GM18861 (cell line): ENCODE results near the gene TNS3.

Source experiments
- ATAC-seq: cut with Tn5 transposase; IDR thresholded peaks from one replicate; pipeline ENCODE4 v1.9.1; 2021; ENCODE audit not compliant: unreplicated experiment

TNS3 gene

DNA sequence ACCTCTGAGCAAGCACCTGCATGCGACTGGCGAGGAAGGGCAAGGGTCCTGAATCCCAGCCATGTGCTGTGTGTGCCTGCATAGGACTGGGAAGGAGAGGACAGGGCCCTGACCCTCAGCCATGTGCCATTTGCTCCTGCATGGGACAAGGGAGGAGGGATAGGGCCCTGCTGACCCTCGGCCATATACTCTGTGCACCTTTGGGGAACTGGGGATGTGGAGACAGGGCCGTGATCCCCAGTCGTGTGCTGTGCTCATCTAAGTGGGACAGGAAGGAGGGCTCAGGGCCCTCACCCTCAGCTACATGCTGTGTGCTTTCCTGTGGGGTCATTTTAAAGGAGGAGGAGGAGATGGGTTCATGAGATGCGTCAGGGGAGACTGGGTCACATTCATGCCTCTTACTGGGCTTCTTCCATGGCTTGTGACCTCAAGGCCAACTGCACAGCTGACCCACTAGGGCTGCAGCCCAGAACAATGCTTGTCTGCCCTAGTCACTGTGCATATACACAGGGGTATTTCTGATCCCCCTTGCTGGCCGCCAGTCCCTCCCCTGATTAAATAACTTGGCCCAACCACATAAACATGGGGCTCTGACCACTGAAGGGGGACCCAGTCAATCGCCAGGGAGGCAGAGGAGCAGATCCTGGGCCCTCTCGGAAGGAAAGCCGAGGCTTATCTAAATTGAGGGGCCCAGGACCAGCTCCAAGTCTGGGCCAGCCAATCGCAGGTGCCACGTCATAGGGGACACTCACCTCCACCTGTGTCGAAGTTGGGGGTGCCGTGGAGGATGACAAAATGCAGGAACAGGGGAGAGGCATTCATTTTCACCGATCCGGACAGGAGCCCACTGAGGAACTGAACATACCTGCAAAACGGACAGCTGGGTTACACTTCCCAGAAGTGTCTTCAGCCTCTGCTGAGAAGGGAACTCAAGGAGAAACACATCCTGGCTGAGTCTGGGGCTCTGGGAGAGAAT is 167.3 kb downstream of the TNS3 start:
- ATAC-seq = no peak

DNA sequence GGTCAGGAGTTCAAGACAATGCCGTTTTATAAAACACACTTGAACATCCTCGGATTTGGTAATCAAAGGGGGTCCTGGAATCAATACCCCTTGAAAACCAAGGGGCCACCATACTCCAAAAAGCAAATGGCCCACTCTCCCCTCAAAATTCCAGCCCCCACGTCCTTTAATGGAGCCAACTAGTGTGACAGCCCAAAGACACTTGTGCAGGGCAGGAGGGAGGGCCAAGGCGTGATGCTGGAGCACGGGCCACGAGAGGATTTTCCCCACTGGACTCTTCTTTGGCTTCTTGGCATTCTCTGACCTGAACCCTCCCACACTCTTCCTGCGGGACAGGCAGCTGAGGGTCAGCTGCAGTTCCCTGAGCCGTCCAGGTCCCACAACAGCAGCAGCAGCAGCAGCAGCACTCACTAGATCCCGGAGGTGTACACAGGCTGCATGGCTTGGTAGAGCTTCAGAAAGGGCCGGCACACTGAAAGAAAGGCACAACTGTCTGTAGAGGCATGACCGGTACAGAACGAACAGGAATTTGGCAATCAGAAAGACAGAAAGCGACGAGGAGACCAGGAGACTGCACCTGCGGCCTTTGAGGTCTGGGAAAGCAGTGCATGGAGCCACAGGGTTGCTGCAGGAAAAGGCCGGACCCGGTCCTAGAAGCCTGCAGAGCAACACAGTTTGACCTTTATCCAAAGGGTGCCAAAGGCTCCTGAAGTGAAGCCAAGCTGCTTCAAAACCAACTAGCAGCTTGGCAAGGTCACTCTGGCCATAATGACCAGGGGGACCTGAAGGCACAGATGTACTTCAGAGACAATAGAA is 168.2 kb downstream of the TNS3 start:
- no peak for ATAC-seq

DNA sequence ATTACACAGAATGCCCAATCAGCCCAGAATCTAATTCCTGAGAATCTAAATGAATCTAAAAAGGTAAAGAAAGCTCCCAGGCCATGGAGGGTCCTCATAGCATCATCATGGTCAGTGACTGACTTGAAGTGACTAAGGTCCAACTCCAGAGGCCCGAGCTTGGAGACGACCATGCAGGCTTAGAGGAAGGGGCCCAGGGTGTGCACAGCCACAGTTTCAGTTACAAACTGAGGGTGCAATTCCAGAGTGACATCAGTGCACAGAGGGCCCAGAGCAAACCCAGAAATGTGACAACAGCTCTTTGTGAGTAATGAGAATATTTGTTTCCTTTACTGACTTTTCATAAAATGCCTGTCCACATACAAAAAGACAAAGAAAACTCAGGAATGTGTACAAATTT is 170.0 kb downstream of the TNS3 start:
- ATAC-seq = no peak

DNA sequence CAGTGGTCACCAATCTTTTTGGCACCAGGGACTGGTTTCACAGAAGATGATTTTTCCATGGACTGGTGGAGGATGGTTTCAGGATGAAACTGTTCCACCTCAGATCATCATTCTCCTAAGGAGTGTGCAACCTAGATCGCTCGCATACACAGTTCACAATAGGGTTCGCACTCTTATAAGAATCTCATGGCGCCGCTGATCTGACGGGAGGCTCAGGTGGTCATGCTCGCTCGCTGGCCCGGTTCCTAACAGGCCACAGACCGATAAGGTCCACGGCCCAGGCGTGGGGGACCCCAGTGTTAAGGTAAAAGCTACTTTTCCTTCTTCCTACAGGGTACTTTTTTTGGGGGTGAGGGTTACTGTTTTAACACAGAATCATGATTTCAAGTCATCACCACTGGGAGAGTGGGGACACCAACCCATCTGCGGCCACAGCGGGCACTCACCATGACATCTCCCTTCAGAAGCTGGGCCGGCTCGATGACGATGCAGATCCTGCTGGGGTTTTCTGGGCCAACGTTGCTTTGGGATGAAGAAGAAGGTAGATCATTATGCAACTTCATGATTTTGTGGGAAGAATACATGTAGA is 170.5 kb downstream of the TNS3 start:
- ATAC-seq = no peak

DNA sequence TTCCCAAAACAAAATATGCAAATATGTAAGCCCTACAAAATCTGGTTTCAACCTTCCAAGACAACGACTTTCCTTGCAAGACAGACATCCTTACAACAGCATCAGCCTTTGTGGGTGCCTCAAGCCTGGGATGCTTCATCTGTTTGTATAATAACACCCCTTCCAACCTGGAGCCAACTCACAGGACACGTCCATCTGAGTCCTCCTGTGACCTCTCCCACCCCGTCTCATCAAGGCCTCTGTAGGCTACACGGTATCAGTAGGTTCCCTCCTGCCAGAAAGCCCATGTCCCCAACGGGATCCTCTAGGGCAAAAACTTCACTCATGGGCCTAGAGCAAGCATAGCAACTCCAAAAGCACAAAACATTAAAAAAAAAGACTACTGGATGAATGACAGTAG is 173.2 kb downstream of the TNS3 start:
- no peak for ATAC-seq

DNA sequence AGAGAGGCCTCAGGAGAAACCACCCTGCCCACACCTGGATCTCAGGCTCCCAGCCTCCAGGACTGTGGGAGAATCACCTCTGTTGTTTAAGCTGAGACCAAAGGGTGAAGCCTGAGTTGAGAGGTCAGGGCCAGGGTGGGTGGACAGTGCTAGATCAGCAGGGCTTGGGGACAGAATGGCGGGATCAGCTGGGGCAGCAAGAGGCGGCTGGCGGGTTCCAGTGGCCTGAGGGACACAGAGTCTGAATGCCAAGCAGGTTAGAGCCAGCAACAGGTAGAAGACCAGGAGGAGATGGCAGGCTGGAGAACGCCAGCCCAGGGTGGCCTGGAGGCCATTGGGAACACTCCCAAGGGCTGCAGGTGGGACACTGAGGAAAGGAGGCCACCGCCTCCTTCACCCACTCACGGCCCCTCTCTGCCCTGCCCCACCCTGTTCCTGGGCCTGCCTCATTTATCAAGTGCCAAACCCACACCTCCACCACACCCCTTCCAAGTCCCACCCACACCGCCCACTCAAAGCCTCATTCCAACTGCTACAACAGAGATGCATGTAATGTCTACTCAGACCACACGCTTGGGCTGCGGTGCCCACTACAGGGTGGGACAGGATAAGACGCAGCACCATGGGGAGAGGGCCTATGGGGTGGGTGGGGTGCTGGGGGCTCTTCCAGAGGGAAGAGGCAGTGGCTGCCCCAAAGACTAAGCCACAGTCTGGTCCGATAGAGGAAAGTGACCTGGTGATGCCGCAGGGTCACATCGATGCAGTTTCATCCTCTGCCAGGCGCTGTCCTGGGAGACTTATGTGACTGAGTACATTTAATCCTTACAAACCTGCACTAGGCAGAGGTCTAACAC is 173.9 kb downstream of the TNS3 start:
- no peak for ATAC-seq

DNA sequence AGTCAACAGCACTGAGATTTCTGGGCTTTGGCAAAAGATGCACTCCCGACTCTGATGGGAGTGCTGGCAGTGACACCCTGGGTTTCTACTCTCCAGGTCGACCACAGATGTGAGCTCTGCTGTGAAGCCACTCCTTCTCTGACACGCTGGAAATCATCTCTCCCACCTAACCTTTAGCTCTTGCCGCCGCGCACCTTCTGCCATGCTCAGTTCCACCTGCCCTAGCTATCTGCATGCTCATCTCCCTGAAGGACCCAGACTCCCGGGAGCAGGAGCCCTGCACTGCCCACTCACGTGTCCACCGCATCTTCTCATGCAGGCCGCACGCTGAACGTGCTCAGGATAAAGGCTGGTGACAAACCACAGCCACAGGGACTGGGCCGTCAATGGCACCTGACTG is 174.8 kb downstream of the TNS3 start:
- ATAC-seq = no peak

DNA sequence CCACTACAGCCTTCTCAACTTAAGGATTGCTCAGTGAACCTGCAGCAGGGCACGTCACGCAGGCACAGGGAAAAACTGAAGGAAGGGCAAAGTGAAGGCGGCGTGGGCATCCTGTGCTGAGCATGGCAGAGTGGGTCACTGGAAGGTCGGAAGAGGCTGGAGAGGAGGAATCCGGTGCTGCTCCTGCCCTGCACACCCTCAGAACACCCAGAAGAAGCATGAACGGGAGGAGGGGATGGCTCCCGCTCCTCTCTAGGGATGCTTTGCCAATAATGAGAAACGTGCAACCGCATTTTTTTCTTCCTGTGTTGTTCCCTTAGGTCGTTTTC is 175.1 kb downstream of the TNS3 start:
- ATAC-seq = no peak

DNA sequence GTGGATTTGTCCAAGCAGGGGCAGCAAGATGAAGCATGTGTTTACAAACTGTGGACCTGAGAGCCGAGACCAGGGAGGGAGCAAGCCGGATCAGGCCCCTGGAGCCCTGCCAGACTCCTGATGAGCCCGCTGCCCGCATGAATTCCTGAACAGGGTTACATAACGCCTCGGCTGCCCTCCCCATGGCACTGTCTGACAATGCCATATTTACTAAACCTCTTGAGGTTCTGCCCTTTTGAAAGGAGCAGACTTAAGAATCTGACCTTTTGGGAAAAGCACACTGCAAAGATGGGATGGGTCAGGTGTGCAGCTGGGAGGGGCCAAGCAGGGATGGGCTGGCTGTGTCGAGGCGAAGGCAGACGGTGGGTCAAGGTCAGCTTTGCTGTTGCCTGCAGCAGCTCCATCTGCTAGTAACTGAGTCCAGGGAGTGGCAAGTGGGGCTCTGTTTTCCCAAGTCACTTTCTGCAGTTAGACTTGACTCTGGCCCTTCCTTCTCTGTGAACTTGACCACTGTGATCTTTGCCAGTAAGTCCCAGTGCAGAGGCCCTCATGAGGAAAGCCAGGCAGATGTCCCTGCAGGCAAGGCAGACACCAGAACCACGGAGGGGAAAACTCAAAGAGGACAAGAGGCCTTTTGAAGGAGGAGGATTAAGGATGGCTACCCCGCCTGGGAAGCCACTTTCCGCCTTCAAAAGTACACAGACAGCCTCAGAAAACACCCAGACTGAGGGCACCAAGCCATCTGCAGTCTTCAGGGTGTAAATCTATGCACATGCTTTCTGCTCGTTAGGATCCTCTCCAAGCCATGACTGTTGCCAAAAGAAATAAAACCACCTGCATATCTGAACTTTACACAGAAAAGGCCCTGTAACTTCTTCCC is 175.8 kb downstream of the TNS3 start:
- ATAC-seq = no peak

DNA sequence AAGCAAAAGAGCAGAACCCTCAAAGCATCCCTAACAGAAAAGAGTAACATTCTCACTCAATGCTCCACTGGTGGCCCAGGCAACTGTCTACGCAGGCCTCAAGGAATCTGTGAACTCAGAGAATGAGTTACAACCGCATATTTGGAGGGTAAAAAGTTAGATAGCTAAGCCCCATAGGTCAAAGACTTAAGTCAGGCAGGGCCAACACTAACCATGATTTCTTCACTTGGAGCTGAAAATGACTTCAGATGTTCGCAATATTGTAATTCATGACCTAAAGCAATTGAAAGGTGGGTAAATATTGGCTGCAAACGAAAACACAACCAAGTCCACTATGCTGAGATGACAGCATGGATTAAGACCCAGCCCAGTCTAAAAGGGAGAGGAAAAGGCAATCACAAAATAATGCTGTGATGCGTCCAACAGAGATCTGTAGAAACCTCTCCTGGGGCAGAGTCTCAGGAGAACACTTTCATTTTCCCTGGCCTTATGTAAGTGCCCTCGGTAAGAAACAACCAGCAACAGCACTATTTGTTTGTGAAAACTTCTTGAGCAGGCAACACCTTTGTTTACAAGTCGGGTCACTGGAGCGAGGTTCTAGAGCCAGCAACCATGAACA is 176.5 kb downstream of the TNS3 start:
- ATAC-seq = no peak

DNA sequence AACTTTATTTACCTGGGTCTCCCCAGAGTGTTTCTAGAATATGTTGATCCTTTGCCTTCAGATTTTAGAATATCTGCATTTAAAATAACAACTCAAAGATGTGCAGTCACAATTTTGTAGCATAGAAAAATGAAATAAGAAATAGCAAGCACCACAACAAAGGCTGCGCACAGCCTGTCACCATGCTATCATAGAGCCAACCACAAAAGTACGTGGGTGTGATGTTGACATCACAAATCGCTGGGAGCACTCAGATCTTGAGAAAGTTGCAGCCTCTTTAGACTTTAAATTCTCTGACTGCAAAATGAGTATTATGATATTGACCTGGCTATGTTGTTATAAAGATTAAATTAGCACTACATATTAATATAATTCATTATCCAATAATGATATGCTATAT is 177.9 kb downstream of the TNS3 start:
- no peak for ATAC-seq

DNA sequence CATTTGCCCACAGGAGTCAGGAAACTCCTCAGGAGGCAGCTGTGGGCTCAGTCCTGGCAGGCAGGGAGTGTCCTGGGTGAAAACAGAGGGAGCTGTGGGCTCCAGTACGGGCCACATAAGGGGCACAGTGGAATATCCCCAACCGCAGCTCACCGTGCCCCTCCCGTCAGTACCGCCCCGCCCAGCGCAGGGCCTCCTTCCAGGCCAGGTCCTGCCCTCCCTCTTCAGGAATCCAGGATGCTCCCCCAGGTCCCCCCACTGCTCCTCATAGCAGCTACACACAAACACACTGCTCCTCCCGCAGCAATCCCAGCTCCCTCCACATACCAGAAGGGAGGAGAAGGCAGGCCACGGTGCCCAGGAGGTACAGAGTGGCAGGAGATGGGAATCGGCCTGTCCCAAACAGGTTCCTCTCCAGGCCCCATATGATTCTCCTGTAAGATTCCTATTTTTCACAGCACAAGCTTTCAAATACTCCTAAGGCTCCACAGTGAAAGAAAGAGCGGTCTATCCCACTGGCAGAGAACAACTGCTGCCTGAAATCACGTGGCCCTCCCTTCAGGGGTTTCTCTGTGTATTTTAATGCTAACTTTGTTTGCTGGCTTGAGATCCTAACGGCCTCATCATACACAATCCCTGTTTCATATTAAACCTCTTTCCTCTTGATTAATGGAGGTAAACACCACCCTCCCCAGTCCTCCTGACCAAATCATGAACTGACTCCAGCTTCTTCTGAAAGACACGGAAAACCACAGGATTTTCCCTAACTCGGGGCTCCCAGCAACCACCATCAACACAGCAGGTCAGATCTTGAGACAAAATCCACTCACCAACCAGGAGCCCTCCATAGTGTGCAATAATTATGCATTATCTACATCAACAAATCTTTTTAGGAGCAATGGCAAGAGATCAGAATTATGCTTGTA is 178.7 kb downstream of the TNS3 start:
- no peak for ATAC-seq

DNA sequence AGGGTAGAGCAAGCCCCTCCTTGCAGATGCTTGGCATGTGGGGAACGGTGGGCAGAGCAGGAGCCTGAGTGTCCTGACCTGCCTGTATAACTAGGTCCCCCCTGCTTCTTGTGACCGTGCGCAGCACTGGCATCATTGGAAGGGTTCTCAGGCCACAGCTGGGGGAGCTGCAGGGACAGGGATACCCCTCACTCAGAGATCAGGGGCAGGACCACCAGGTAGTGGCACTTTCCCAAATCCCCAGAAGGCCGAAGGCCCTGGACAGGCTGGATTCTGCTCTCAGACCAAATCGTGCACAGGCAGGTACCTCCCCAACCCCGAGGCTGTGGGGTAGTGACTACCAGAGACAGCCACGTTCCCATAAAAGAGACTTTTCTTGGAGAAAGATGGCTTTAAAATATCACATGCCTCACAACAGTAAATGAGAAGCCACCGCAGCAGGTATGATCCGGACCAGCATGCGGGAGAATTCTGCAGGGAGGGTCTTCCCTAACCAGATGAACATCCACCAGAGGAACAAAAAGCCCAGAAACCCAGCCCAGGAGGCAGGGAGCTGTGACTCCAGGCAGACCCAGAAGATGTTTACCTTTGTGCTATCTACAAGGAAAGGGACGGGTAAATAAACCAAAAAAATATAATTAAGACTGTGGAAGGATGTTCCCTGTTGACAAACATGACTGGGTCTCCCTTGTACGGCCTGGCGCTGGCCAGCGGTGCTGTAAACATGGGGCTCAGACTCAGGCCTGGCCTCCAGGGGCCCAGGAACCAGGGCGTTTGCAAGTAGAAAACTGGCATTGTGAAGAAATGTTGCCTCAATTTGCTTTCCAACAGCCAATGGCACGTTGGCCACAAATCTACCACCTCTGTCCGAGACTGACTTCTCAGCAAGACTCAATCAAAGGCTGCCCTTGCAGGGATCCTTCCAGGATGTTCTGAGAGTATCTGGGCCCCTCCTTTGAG is 180.0 kb downstream of the TNS3 start:
- ATAC-seq = no peak

DNA sequence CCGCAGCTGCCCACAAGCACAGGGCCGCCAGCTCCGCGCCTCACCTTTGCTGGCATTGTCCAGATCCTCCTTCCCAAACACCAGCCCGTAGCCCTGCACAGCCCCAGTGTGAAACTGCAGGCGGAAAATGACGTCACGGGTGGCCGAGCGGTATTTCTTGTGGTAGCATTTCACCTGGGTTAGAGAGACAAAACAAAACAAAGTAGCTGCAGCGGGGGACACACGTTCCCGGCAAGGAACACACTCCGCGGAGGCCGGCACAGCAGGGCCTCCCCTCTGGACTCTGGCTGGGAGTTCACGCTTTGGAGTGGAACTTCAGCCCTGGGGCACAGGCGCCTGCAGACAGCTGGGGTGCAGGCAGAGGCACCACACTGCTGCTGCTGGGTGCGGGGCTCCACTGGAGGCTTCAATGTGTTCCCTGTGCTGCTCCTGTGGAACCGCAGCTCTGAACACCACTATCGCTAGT is 181.1 kb downstream of the TNS3 start:
- no peak for ATAC-seq

DNA sequence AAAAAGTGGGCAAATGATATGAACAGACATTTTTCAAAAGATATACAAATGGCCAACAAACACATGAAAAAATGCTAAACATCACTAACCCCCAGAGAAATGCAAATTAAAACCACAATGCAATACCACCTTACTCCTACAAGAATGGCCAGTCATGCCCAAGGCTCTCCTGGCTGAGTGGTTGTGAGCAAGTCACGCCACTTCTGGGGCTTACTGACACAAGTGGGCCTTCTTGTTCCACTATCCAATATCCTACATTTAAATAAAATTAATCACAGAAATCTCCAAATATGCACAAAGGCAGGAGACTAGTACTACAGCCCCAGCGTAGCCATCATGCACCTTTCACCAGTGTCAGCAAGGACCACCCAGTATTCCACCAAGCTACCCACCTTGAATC is 181.9 kb downstream of the TNS3 start:
- no peak for ATAC-seq

DNA sequence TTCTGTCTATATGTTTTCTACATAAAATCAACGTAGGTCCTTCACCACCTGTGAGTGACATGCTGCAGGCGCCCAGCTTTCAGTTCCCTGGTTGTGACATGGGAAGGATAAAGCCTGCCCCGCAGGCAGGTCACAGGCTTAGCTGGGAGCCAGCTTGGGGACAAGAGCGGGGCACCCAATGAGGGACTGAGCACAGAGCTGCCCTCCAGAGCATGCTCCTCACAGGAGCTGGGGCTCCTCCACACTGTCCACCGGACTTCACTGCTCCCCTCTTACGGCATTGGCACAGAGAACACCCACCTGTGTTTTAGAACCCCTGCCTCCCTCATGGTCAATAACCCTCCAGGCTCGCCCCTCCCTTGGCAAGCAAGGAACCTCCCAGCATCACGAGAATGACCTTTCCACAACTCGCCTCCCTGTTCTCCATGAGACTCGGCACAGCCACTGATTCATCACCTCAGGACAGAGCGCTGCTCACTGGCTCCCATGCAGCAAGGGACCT is 187.1 kb downstream of the TNS3 start:
- no peak for ATAC-seq

DNA sequence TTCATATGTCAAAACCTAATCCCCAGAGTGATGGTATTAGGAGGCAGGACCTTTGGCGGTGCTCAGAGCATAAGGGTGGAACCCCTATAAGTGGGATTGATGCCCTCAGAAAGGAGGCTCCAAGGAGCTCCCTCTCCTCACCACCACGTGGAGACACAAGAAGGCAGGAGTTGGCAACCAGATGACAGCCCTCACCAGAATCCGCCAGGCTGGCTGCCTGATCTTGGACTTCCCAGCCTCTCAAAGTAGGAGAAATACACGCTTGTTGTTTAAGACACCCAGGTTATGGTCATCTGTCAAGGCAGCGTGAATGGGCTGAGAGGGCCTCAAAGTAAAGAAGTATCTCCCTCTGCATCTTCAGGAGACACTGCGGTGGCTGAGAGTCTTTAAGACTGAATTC is 187.7 kb downstream of the TNS3 start:
- no peak for ATAC-seq
